Vagina (tissue), 2 donors: ENCODE measurements around the gene ARHGEF38.

Experiments used
- CTCF ChIP-seq, 3 experiments: fragments of 450-650 bp in 2 of 3; fragments of 200-600 bp in 1 of 3; sonication (generic) in 1 of 3; IDR thresholded peaks; one replicate each; pipeline ENCODE4 v1.5.1; 2017 to 2019; ENCODE audit warnings: antibody characterized with exemption in 3 of 3, mild to moderate bottlenecking in 2 of 3, moderate library complexity in 2 of 3
- POLR2A ChIP-seq, 2 donors: fragments of 450-650 bp; IDR thresholded peaks; one replicate each; pipeline ENCODE4 v1.6.1; 2017; ENCODE audit warnings: antibody characterized with exemption in 2 of 2, mild to moderate bottlenecking in 2 of 2, moderate library complexity in 2 of 2
- POLR2AphosphoS5 ChIP-seq, 2 donors: sonication (generic); formaldehyde crosslinking; IDR thresholded peaks; one replicate each; pipeline ENCODE4 v1.9.0; 2017; ENCODE audit warnings: antibody characterized with exemption in 2 of 2, mild to moderate bottlenecking in 2 of 2, low read depth in 1 of 2; ENCODE audit not compliant: insufficient read depth in 1 of 2

GRCh38 chr4:105536601-105537000 lies 15.8 kb upstream of the ARHGEF38 start:
- TF ChIP-seq CTCF (IDR thresholded peaks at IDR 0.05) (no peak), POLR2A (IDR thresholded peaks at IDR 0.05) (no peak), POLR2AphosphoS5 (IDR thresholded peaks at IDR 0.05; ENCODE audit: insufficient read depth in 1 of 2, low read depth in 1 of 2) (no peak)
